Right renal pelvis (tissue), 4 donors: Measurements from ENCODE around the gene TTC1. TPM values are rescaled to one million over a fixed set of nuclear protein-coding genes. Genes with fewer than 3 reads are reported as not detected.
A peak's percentile ranks its signal among the peaks of the same experiment; 100 is the strongest.
"Not testable (repeated sequence)": the region's sequence is repeated elsewhere in the genome, so short reads cannot be mapped to it uniquely, and the experiment has no call there.

Source experiments
- DNase-seq, 4 donors: peaks; one replicate each; pipeline ENCODE4 v3.0.0-alpha.2; 2013; ENCODE audit warnings: low read depth in 4 of 4, low spot score in 3 of 4, missing footprints in 1 of 4
- polyA plus RNA-seq, 4 donors: library from polyadenylated mRNA; unstranded; fragments of 120-200 nt; gene quantifications; one replicate each; pipeline ENCODE4 v1.2.1, GENCODE V29; 2013; ENCODE audit not compliant: insufficient read length in 4 of 4

The TTC1 gene
- polyA plus RNA-seq, 4 donors: 59.9 to 70.6 (median 69.3) TPM

DNA sequence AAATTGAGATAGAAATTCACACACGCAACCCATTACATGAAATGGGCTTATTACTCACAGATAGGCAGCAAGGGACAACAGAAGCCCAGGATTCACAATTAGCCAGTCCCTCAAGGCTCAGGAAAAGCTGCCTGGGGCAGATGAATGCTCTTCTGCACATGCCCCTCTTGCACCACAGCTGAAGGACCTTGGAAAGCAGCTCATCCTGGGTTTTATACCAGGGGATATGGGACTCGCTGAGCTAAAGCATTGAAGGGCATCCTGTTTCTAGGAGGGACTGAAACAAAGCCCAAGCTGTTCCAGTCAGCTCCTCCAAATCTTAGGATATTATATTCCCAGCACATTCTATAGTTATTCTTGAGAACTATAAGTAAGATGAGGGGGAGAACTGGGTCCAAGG lies 15.7 kb upstream of the TTC1 start:
- DNase-seq: no peak

DNA sequence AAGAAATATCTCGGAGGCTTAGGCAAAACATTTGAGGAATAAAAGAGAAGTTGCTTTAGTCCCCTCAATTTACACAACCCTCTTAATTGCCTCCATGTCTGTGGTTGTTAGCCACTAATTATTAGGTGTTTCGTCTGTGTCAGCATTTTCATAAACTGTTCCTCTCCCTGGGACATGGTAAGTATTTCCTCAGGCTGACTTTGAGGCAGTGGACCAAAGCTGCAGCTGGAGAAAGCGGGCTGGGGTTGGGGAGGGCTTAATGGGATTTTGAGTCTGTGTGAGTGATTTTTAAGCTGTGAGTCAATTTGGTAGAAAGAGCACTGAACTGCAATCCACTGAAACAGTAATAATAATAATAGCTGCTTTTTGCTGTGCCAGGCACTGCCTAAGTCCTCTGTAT lies 13.0 kb upstream of the TTC1 start:
- no peak for DNase-seq

DNA sequence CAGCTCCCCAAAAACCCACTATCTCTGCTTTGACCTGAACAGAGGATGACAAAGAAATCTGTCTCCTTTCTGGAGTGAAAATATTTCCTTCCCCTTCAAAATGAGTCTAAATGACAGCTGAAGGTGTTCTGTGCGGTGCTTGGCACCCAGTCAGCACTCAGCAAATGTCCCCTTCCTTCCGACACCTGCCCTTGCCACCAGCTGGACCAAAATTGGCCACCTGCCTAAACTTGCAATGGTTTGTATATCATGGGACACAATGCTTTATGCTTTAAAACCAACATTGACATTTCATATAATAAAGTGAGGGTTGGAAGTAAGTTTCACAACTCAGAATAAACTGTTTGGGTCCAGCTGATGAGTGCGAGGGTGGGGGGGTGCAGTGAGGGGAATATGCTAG lies 7.5 kb upstream of the TTC1 start:
- DNase-seq: no peak

DNA sequence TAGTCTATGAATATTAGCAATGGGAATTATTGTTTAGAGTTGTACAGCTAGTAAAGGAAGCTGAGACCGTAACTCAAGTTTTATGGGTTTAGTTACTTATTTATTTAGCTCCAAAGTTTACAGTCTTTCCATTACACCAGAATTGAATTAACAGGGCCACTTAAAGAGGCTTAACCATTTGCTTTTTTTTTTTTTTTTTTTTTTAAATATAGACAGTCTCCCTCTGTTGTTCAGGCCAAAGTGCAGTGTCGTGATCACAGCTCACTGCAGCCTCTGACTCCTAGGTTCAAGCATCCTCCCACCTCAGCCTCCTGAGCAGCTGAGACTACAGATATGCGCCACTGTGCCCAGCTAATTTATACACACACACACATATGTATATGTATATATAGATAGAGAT lies 1.4 kb upstream of the TTC1 start:
- no peak for DNase-seq

DNA sequence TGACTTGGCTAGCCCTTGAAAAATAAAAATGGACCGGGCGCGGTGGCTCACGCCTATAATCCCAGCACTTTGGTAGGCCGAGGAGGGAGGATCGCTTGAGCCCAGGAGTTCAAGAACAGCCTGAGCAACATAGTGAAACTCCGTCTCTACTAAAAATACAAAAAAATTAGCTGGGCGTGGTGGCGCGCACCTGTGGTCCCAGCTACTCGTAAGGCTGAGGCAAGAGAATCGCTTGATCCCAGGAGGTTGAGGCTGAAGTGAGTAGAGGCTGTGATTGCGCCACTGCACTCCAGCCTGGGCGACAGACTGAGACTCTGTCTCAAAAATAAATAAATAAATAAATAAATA lies 436 bp upstream of the TTC1 start:
- DNase-seq: not testable (repeated sequence)

DNA sequence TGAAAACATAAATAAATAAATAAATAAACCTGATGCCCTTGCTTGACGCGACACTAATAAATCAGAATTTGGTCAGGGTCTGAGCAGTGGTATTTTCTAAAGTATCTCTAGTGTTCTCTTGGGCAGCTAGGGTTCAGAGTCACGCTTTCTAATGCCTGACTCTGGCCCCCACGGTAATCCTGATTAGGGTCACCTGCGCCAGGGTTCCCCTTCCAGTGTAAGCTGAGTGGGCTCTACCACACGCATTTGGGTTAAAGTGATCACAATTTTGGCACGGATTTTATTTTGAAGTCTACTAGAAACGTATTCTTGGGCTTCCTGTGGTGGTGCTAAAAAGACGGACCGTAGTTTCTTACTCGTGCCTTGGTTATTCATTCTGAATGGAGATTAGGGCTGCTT lies 651 bp downstream of the TTC1 start:
- DNase-seq: no peak

DNA sequence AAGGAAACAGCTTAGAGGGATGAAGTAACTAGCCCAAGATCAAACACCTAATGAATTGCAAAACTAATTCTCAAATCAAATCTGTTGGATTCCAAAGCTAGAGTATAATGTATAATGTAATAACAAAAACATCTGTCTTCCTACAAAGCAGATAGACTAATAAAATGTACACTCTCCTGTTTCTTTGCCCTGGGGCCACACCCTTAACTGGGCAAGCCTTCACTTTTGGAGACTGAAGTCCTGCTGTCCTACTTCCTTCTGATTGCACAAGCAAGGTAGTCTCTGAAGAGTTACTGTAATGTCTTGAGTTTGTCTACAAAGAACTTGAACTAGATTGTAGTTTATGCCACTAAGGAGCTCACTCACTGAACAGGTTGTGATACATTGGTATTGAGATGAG lies 2.5 kb downstream of the TTC1 start:
- no peak for DNase-seq

DNA sequence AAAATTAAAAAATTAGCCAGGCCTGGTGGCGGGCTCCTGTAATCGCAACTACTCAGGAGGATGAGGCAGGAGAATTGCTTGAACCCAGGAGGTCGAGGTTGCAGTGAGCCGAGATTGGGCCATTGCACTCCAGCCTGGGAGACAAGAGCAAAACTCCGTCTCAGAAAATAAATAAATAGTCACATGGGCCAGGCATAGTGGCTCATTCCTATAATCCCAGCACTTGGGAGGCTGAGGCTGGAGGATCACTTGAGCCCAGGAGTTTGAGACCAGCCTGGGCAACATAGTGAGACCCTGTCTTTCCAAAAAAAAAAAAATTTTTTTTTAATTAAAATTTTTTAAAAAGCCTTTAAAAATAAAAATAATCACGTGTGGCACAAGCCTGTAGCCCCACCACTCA lies 5.3 kb downstream of the TTC1 start:
- not testable (repeated sequence) for DNase-seq

DNA sequence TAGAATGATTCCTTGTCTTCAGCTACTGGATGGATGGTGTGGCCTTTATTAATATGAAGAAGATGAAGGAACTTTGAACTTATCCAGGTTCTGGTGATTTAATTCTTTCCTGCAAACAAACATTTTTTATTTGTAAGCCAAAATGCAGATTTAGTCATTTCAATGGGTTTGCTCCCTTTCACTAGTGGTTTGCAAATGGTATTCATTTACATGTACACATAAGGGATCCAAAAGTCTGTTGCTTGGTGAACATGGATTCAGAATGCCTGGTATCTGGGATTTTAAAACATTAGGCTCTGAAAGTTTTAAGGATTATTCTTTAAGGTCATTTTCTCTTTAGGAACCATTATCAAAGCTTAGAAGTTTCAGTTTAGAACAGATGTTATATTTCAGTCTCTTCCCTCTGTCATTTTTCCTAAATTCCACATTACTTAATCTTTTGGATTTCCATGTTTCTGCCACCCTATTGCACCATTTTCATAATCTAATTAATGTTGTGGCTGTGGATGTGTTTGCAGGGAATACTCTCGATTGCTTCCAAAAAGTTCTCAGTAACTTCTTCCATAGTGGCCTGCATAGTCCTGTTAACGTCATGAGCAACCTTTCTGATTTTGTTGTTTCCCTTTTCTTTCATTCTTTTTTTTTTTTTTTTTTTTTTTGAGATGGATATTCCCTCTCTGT lies 10.1 kb downstream of the TTC1 start:
- no peak for DNase-seq

DNA sequence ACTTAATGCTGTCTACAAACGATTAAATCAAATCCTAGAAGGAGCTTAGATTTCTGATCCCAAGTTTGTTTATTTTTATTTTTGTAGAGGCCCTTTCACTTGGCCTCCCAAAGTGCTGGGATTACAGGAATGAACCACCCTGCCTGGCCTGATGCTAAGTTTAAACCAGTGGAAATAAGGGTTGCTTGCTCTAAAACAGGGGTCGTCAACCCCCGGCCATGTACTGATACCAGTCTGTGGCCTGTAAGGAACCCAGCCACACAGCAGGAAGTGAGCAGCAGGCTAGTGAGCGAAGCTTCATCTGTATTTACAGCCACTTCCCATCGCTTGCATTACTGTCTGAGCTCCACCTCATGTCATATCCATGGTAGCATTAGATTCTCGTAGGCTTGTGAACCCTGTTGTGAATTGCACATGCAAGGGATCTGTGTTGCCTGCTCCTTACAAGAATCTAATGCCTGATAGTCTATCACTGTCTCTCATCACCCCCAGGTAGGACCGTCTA lies 11.4 kb downstream of the TTC1 start:
- no peak for DNase-seq

DNA sequence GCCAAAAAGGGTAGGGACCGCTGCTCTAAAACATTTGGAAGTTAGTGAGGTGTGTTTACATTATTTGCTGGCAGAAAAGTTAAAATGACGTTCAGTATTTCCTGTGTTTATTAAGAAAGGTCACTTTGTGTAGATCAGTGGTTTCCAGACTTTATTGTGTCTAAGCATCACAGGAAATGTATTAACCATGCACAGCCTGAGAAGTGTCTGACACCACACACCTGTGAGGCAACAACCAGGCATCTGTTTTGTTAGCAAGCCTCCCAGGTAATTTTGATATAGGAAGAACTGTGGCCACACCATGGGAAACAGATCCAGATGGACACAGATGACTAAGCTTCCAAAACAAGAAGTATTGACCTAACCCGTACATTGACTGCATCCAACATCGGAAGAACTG lies 12.0 kb downstream of the TTC1 start:
- DNase-seq: no peak

DNA sequence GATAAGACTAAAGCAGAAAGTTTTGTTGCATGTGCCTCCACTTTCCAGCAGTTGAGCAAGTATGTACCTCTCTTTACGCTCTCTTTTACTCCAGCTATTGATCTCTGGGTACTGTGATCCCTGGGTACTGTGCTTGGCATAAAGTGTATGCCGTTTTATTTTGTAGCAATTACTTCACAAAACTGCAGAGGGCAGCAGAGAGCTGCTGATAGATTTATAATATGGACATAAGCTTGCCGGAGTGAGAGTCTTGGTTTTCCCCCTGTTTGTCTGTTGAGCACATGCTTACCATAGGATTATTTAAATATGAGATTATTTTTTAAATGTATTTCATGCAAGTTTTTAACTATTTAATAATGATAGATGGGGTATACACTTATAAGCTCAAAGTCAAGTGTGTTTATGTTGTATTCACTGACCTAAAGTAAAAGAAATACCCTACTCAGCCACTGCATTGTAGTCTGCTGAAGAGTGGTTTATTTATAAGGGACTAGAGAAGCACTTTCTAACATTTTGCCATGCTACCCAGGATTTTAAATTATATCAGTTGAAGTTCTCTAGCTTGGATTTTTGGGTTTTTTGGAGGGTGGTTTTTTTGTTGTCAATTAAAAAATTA lies 13.0 kb downstream of the TTC1 start:
- peak in 3 of 4 donors; percentile 44 to 70 (median 54) for DNase-seq

DNA sequence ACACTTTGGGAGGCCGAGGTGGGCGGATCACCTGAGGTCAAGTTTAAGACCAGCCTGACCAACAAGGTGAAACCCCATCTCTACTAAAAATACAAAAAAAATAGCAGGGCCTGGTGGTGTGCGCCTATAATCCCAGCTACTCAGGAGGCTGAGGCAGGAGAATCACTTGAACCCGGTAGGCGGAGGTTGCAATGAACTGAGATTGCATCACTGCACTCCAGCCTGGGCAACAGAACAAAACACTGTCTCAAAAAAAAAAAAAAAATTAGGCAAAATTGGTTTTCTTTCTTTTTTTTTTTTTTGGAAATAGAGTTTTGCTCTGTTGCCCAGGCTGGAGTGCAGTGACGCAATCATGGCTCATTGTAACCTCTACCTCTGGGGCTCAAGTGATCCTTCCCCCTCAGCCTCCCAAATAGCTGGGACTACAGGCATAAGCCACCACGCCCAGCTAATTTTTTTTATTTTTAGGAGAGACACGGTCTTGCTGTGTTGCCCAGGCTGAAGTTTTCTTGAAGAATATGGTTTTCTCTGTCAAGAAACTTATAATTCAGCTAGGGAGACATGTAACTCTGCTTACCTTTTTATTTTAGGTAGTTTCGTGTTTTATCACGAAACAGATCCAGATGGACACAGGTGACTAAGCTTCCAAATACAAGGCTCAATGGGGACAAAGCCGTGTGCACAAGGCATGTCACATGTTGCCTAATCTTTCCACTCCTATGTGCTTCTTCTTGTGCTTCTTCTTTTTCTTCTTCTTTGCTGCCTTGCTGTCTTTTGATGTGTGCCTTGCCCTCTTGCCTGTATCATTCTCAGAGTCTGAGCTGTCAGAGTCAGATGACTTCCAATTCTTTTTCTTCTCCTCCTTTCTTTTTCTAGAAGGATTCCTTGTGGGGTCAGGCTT lies 14.3 kb downstream of the TTC1 start:
- DNase-seq: no peak

DNA sequence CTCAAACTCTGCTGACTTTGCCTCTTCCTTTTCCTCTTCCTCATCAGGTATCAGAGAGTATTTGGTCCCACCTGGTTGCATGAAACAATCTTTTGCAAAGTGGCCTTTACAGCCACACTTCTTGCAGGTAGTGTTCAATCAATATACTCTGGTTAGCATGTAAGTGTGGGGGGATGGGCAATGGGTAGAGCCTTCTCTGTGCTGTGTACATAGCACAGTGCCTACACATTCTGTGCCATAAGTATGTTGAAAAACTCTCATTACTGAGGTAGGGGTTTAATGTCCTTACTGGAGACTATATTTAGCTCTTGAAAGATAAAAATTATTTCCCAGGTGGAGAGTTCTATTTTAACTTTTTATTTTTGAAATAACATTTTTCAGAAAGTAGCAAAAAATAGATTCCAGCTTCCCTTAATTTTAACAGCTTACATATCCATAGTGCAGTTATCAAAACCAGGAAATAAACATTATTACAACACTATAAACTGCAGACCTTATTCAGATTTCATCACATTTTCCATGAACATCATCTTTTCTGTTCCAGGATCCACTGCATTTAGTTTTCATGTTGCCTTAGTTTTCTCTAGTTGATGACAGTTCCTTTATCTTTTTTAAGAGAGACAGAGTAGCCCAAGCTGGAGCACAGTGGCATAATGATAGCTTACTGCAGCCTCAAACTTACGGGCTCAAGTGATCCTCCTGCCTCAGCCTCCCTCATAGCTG lies 15.1 kb downstream of the TTC1 start:
- DNase-seq: no peak

DNA sequence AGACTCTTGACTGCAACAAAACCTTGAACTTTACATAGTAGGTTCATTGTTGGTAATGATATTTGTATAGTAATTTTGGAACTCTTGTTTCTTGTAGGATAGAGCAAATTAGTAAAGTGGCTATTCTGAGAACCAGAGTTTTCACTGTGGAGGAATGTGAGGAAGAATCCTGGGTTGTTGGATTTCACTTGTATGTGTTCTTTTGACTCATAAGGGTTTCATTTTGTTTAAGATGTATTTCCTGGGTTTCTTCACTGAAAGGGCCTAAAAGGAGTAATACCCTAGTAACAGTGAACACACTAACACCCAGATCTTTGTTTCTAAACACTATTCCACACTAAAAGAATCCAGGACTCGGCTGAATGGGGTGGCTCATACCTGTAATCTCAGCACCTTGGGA lies 20.1 kb downstream of the TTC1 start:
- DNase-seq: no peak

DNA sequence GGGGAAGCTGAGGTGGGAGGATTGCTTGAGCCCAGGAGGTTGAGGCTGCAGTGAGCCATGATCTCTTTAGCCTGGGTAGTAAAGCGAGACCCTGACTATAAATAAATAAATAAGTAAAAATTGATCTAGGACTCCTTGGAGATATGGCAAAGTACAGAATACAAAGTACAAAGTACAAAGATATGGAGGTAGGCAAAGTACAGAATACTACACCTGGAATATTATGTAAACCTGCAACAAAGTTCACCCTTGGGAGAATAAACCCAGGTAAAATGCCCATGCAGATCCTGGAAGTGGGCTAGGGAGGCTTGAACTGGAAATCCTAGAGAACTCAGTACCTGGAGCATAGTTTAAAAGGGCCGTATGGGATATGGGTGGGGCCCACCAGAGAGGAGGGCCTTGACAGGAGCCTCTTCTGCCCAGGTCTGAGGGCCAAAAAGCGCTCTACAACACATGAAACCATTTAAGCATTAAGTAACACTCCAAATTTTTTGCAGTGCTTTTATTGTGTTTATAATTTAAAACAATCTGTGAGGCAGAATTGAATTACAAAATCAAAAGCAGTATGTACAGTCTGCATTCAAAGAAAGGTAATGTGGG lies 20.7 kb downstream of the TTC1 start:
- no peak for DNase-seq

DNA sequence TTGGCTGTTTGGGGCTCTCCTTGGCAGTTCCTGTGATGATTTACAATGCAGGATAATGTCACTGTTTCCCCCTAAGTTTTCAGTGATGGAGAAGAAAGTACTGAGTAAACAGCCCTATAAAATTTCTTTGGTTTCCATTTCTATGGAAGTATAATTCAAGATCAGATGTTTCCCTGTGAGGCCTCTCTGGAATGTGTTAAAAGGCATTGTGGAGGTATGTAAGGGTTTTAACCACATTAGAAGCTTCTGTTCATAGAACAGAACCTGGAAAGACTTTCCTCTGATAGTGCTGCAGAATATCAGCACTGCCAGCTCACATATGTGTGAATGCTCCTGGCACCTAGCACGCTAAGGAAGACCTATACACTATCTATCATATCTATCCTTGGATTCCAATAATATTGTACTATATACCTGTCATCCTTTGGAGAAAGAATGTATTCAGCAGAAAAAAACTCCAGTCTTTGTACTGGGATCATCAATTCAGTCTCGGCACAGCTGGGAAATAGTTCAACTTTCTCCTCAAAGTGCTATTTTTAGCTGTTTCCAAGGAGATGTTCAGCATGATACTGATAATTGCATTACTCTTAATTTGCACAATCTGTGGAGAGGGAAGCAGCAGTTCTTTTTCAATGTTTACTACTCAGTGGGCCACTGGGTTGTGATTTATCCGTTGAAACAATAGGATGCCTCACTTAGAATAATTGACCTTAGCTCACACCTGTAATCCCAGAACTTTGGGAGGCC lies 21.9 kb downstream of the TTC1 start:
- DNase-seq: peak in 1 of 4 donors; percentile 22

DNA sequence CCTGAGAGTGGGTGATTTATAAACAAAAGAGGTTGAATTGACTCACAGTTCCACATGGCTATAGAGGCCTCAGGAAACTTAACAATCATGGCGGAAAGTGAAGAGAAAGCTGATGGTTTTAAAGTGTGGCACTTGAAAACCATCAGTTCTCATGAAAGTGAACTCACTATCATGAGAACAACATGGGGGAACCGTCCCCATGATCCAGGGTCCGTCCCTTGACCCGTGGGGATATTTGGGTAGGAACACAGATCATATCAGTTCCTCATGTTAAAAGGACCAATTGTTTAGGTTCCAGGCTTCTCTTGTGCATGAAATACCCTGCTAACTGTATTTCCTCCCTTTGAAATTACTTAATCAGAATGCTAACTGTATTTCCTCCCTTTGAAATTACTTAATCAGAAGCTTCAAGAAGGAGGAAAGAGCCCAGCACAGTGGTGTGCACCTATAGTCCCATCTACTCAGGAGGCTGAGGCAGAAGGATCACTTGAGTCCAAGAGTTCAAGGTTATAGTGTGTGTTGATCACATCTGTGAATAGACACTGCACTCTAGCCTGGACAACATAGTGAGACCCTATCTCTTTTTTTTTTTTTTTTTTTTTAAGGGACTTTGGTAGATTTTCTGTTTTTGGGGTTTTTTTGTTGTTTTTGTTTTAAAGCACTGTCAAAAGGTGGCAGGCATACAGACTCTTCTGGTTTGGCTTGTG lies 24.8 kb downstream of the TTC1 start:
- DNase-seq: no peak

DNA sequence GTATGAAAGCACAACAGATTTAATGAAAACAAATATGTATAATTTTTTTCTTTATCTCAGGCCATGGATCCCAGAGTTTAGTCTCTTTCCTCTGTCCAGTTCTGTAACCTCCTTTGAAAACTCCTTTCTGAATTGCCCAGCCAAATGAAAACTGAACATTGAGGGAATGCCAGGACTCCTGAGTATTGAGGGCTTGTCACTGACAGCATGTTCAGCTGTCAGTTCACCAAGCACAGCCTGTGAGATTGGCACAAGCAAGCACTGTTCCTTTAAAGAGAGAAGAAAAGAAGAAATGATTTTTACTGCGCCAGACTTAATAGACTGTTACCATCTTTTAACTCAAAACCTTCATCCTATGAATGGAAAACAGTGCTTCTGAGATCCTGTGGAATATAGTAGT lies 27.3 kb downstream of the TTC1 start:
- DNase-seq: no peak
